22Rv1 (cell line): Measurements from ENCODE around the gene STK17A.

ENCODE experiments used
- H3K27ac ChIP-seq: fragments of 450-650 bp; 2 replicates; pipeline ENCODE4 v1.5.1; 2017
- ZFX ChIP-seq: fragments of 450-650 bp; IDR thresholded peaks from 2 replicates; pipeline ENCODE4 v1.6.1; 2017; ENCODE audit warnings: antibody characterized with exemption, borderline replicate concordance
- TF ChIP-seq, protein P1 (sequence below): fragments of 450-650 bp; IDR thresholded peaks from 2 replicates; pipeline ENCODE4 v1.5.1; 2017; ENCODE audit warnings: mild to moderate bottlenecking

Gene STK17A

DNA sequence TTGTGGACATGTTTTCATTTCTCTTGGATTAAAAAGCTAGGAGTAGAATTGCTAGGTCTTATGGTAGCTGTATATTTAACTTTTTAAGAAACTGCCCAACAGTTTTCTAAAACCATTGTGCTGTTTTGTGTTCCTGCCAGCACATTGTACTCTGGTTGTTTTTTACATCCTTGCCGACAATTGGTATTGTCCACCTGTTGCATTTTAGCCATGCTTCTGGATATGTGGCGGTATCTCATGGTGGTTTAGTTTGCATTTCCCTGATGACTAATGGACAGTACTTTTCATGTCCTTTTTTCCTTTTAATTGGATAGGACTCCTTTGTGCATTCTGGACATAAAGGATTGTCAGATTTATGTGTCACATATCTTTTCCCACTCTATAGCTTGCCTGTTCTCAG lies 45.5 kb downstream of the STK17A start:
- H3K27ac ChIP-seq, result no peak overlapping the region
- no peak for TF ChIP-seq ZFX
- TF ChIP-seq, protein P1, sequence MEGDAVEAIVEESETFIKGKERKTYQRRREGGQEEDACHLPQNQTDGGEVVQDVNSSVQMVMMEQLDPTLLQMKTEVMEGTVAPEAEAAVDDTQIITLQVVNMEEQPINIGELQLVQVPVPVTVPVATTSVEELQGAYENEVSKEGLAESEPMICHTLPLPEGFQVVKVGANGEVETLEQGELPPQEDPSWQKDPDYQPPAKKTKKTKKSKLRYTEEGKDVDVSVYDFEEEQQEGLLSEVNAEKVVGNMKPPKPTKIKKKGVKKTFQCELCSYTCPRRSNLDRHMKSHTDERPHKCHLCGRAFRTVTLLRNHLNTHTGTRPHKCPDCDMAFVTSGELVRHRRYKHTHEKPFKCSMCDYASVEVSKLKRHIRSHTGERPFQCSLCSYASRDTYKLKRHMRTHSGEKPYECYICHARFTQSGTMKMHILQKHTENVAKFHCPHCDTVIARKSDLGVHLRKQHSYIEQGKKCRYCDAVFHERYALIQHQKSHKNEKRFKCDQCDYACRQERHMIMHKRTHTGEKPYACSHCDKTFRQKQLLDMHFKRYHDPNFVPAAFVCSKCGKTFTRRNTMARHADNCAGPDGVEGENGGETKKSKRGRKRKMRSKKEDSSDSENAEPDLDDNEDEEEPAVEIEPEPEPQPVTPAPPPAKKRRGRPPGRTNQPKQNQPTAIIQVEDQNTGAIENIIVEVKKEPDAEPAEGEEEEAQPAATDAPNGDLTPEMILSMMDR, result no peak

DNA sequence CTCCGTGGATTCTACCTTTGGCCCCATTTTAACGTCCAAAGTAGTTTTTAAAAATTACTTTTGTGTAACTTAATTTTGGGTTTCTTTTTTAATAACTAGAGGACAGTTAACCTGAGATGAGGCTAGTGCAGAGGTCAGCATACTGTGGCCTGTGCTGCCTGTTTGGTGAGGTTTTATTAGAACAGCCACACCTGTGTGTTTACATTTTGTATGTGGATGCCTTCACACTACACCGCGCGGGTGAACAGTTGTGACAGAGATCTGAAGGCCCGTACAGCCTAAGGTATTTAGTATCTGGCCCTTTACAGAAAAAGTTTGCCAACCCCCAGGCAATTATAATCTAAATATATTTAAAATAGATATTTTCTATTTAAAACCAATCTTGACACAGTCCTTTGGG lies 46.9 kb downstream of the STK17A start:
- H3K27ac ChIP-seq, result no peak overlapping the region
- no peak for TF ChIP-seq ZFX
- TF ChIP-seq, protein P1, result no peak

DNA sequence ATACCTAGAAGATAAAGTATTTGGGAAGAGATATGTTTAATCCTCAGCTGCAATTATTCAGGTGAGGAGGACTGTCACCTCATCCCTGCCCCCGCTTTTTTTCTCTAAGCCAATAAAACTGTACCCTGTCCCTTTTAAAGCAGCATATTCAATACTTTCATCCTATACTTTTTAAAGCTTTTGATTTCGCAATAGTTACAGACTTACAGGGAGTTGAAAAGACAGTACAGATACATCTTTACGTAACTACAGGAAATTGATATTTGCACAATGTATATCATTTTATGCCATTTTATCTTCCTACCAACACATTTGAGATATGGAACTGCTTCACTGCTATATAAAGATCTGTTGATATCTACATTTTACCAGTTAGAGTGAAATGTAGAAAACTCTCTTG lies 47.6 kb downstream of the STK17A start:
- no peak for TF ChIP-seq ZFX
- TF ChIP-seq, protein P1, result no peak
- no peak overlapping the region for H3K27ac ChIP-seq

DNA sequence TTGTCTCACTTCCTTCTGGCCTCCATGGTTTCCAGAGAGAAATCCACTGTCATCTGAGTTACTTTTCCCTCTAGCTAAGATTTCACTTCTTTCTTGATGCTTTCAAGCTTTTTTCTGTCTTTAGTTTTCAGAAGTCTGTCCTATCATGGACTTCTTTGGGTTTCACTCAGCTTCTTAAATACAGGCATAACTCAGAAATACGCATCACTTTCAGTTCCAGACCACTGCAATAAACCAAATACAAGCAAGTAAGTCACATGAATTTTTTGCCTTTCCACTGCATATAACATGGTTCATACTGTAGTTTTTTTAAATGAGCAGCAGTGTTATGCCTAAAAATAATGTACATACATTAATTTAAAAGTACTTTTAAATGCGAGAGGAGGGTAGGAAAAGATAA lies 48.7 kb downstream of the STK17A start:
- no peak overlapping the region for H3K27ac ChIP-seq
- TF ChIP-seq, protein P1, result no peak

DNA sequence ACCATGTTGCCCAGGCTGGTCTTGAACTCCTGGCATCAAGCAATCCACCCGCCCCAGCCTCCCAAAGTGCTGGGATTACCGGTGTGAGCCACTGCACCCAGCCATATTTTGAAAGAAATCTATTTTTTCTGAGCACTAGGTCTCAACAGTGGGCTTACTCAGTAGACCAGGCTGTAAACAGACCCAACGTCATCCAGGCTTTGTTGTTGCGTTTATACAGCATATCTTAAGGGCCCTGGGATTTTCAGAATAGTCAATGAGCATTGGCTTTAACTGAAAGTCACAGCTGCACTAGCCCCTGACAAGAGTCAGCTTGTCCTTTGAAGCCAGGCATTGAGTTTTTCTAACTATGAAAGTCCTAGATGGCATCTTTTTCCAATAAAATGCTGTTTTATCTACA lies 49.8 kb downstream of the STK17A start:
- TF ChIP-seq, protein P1, result no peak
- TF ChIP-seq ZFX, result no peak
- H3K27ac ChIP-seq, result no peak overlapping the region

DNA sequence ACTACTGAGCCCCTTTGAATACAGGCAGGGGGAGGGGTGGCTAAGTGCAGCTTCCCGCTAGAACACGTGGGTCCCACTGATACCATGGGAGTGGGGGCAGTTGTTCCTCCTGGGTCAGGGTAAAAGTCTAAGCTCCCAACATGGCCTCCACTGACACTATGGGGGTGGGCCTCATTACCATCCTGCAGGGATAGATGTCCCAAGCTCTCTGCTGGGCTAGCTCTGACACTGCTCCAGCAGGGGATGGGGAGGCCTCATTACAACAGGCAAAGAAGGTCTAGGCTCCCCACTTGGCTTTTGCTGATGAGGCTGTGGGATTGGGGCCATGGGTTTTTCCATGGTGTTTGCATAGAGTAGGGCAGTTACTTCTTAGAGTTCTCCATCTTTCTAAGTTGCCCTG lies 51.5 kb downstream of the STK17A start:
- TF ChIP-seq, protein P1, result no peak
- no peak for TF ChIP-seq ZFX
- H3K27ac ChIP-seq, result no peak overlapping the region

DNA sequence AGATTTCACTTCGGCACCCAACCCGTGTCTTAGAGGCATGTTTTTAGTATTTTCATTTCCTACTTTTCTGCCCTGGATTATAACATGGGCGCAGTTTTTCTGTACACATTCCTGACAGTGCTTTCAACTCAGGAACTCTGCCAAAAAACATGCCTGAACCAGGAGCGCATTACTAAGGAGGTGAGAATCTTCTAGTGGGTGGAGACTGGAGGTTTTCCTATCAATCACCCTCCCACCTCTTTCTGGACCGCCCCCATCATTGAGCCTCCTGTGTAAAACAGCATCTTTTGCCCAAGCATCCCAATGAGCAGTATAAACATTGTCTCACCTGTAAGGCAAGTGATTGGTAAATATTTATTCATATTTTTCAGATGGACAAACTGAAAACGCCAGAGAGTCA lies 53.2 kb downstream of the STK17A start:
- H3K27ac ChIP-seq, result no peak overlapping the region
- TF ChIP-seq ZFX, result no peak
- TF ChIP-seq, protein P1, result no peak
